HCEC 1CT (cell line): ENCODE data around the gene FNBP1L.

Source experiments
- DNase-seq: peaks from one replicate; pipeline ENCODE4 v3.0.0-alpha.2; 2017

Gene FNBP1L

DNA sequence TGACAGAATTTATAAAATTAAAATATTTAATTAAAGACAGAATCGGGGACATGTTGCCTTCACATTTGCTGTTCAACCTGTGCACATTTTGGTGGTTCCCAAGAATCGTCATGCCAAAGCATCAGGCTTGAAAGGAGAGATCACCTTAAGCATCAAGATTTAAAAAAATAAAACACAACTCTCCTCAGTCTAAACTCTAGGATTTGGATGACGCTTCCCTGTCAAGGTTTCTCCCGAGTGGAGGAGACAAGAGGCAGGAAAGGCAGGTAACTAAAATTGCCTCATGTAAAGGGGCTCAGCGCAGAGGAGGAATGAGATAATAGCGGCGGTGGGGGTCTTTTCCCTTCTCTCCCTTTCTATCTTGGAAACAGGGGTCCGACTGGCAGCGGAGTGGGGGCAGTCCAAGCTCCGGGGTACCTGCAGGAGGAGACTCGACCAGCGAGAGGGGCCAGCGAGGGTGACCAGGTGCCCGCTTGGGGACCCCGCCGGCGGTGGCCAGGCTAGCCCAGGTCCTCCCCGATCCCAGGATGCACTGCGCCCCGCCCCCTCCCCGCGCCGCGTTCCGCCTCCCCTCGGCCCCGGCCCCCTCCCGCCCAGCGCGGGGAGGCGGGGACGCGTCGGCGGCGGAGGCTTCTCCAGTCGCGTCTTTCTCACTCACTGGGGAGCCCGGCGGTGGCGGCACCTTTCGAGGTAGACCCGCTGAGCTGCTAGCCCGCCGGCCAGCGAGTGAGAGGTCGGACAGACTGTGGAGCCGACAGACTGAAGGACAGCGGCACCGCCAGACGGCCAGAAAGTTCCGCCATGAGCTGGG, at the start of gene FNBP1L:
Gene FNBP1L (plus strand): TSS at position 638 of the 811 bp plus-strand sequence. CDS start 164 bp downstream, at position 802.
- no peak for DNase-seq

DNA sequence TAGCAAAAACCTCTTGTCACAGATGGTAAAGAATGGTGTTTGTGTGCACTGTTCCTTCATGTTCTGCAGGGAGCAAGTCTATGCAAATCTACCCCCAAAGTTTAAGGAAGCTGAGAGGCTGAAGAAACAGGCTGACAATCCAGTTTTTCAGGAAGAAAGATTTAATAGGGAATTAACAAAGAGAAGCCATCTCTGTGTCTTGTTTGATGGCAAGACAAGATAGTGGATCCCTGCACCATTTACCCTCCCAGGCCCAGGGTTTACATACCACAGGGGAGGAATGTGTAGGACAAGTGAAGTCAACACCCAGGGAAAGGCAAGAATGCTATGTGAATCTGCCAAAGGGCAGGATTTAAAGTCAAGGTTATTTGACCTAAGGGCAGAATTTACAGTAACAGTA, 48.1 kb upstream of the FNBP1L start:
- DNase-seq = no peak

DNA sequence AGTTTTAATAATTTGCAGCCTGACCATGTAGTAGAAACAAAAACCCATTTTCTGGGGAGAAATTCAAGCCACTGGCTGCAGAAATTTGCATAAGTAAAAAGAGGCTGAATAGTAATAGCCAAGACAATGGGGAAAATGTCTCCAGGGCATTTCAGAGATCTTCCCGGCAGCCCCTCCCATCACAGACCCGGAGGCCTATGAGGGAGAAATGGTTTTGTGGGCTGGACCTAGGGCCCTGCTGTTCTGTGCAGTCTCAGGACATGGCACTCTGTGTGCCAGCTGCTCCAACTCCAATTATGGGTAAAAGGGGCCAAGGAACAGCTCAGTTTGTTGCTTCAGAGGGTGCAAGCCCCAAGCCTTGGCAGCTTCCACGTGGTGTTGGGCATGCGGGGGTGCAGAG, 39.7 kb upstream of the FNBP1L start:
- DNase-seq = no peak

DNA sequence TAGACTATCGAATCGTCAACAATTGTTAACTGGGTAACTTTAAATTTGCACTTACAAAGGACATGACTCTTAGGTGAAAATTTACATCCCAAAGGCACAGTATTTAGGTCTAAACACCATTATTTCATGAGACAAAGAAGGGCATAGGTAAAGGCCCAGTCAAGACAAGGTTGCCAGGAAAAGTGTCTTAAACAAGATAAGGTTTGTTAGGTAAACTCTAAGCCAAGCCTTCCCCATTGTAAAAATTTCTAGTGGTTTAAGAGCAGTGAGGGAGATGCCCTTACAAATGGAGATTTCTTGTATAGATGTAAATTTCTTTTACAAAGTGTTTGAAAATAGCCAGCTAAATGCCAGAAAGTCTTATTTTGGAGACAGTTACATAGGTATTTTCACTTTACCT, 36.9 kb upstream of the FNBP1L start:
- no peak for DNase-seq

GRCh38 chr1:93414749-93415148, 33.2 kb upstream of the FNBP1L start:
- no peak for DNase-seq

DNA sequence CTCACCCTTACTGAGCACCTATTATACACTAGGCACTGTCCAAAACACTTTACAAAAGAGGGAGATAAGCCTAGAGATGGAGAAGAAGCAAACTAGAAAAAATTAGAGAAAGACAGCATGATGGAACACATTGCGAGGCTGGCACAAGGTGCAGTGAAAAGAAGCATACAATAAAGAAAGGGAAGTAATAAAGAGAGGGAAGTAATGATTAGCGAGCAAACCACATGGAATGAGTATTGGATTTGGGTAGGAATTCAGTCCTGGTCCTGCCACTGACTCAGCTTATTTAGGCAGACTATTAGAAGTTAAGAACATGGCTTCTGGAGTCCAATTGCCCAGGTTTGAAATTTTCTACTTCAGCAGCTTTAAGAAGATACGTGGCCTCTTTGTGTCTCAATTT, 32.6 kb upstream of the FNBP1L start:
- no peak for DNase-seq

- no peak for DNase-seq
Observed at GRCh38 chr1:93416183-93416582, 31.7 kb upstream of the FNBP1L start.

- DNase-seq = no peak
Observed at GRCh38 chr1:93419344-93419743, 28.6 kb upstream of the FNBP1L start.

GRCh38 chr1:93420400-93420799, 27.5 kb upstream of the FNBP1L start:
- no peak for DNase-seq

DNA sequence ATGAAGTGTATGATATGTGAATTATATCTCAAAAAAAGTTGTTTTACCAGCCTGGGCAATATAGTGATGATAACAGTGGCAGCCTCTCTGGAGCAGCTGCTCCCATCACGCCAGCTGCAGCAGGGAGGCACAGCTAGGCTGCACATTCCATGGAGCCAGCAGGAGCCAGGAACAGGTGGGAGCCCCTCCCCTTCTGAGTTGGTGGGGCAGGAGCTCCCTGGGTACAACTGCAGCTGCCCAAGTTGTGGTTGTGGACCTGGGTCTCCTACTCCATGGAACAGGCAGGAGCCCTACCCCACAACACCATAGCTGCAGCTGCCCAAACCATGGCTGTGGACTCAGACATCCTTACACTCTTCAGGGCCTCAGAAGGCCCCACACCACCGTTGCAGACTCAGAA, 21.7 kb upstream of the FNBP1L start:
- DNase-seq = no peak

- DNase-seq = no peak
Observed at GRCh38 chr1:93427656-93428055, 20.3 kb upstream of the FNBP1L start.

- no peak for DNase-seq
Observed at GRCh38 chr1:93433407-93433961, 14.4 kb upstream of the FNBP1L start.

DNA sequence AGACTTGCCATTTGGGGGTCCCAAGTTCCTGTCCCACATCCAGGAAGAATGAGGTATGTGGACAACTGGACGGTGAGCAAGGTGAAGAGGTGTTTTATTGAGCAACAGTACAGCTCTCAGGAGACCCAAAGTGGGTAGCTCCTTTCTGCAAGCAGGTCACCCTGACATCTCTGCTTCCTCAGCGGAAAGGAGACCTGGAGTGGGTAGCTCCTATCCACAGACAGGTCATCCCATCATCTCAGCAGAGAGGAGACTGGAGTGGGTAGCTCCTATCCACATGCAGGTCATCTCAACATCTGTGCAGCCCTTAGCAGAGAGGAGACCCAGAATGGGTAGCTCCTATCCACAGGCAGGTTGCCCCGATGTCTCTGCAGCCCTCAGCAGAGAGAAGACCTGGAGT, 13.8 kb upstream of the FNBP1L start:
- no peak for DNase-seq

GRCh38 chr1:93434987-93435386, 12.9 kb upstream of the FNBP1L start:
- DNase-seq = no peak

GRCh38 chr1:93435443-93435842, 12.5 kb upstream of the FNBP1L start:
- DNase-seq = no peak

GRCh38 chr1:93436496-93436895, 11.4 kb upstream of the FNBP1L start:
- DNase-seq = no peak

DNA sequence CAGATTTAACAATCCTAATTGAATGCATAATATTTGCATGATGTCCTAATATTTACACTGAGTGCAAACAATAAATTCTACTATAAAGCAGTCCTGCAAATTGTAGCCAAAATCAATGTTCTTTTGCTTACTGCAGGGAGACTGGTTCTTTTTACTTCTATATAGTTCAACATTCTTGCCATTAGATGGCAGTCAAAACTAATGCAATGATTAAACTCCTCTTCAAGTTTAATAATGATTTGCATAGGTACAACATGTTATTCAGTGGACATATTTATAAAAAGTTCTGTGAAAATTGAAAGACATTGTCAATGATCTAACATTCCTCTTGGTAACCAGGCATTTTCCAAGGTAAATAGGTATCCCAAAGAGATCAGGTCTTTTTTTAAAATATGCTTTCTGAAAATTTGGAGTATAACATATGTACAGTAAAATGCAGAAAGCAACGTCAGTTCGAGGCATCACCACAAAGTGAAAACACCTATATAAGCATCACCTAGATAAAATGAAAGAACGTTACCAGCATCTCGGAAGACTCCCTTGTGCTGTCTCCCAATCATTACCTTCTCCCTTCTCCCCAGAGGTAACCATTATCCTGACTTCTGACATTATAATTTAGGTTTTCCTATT, 9.8 kb upstream of the FNBP1L start:
- DNase-seq = peak; percentile 59

DNA sequence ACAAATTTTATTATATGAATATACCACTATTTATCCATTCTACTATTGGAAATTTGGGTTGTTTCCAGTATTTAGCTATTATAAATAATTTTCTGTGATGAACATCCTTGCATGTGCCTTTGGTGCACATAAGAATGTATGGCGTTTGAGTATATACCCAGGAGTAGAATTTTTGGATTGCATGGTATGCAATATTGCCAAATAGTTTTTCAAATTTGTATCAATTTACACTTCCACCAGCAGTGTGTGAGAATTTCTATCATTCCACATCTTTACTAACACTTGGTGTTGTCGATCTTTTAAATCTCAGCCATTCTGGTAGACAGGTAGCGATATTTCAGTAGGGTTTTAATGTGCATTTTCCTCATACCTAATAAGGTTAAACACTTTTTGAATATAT, 9.2 kb upstream of the FNBP1L start:
- DNase-seq = no peak

DNA sequence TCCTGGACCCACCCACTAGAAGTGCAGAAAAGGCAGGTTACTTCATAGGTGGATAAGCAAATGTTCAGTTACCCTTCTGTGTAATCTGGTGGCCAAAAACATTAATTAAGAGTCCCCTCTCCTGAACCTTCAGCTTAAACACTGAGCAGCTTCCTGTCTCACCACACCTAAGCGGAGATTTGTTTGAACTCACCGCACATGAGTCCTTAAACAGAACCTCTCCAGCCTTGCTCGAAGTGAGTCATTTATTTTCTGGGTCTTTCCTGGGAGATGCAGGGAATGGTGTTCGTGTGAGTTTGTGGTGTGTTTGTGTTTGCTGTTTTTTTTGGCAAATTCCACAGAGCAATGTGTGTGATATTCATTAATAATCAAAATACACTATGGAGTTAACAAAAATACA, 7.6 kb upstream of the FNBP1L start:
- no peak for DNase-seq

GRCh38 chr1:93440706-93441105, 7.2 kb upstream of the FNBP1L start:
- no peak for DNase-seq

DNA sequence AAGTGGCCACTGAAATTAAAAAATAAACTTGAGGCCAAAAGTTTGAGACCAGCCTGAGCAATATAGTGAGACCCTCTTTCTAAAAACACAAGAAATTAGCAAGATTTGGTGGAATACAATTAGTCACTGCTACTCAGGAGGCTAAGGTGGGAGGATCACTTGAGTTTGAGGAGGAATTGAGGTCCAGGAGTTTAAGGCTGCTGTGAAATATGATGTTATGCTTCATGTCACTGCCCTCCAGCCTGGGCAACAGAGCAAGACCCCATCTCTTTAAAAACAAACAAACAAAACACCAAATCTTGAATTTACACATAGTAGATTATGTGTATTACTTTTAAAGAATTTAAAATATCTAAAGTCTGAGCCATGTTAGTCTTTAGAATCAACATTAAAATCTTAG, 6.3 kb upstream of the FNBP1L start:
- no peak for DNase-seq

GRCh38 chr1:93442008-93442666, 5.8 kb upstream of the FNBP1L start:
- no peak for DNase-seq

- no peak for DNase-seq
Observed at GRCh38 chr1:93442741-93443140, 5.2 kb upstream of the FNBP1L start.

DNA sequence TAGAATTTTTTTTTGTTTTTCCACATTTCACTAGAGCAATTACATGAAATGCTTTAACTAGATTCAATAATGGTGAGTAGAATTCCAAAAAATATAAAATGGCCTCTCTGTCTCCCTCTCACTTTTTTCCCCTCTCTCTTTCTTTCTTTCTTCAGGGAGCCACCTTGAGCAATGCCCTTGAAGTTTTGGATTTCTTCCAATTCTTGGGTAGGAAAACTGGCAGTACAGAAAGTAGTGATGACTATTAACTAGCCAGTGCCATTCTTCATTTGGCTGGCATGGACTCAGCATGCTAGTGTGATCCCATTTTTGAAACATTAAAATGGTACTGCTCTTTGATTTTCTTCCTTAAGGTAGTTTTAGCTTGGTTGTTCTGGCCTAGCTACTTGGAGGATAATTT, 4.5 kb upstream of the FNBP1L start:
- no peak for DNase-seq
